ENCODE results near the gene EPHA7.

The EPHA7 gene

GRCh38 chr6:93322651-93323050, 96.7 kb downstream of the EPHA7 start:
- no peak for DNase-seq

- DNase-seq: no peak
Measured at GRCh38 chr6:93319304-93319703, 100.1 kb downstream of the EPHA7 start.

DNA sequence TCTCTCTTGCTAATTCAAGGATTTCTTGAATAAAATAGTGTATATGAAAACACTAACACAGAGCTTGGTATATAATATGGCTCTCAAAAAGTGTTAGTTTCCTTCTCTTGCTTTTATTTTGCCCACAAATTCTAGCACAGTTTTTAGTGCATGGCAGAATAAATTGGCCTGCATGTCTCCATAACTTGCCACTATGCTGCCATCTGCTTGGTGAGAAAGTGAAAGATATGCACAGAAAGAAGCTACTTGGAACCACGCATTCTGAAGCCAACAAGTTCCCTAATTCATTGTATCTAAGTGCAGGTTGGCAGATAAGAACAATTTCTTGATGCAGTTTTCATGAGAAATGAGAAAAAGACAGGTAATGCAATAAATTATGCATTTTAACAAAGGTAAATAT, 101.2 kb downstream of the EPHA7 start:
- no peak for DNase-seq

GRCh38 chr6:93317592-93317991, 101.8 kb downstream of the EPHA7 start:
- DNase-seq: no peak

- no peak for DNase-seq
Measured at GRCh38 chr6:93307505-93308409, 111.6 kb downstream of the EPHA7 start.

DNA sequence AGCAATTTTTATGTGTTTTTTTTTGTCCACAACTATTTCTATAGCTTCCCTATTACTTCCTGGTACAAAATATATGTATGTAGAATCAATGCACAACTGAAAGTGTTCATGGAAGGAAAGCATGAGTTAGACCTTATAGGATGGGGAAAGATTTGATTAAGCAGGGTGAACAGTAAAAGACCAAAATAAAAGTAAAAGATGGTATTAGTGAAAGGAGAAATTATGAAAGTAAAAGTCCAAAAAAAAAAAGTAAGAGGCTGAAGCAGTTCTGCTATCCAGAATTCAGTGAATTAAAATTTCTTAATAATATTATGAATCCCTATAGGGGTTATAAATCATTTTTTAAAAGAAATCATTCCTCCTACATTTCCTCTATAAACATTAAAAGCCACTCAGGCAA, 114.3 kb downstream of the EPHA7 start:
- no peak for DNase-seq

DNA sequence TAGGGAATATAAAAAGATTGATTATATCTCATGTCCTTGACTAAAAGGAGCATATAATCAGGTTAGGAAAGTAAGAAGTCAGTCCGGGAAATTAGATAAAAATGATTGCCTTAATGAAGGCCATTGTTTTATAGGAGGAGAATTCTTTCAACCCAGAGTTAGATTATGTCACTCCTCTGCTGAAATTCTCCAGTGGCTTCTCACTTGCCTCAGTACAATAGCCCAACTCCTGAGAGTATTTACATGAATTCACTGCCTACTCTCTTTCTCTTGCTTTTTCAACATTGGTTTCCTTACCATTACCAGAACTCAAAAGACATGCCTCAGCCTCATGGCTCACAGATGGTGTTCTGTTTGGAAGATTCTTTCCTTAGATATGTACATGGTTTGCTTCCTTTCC, 114.9 kb downstream of the EPHA7 start:
- no peak for DNase-seq

DNA sequence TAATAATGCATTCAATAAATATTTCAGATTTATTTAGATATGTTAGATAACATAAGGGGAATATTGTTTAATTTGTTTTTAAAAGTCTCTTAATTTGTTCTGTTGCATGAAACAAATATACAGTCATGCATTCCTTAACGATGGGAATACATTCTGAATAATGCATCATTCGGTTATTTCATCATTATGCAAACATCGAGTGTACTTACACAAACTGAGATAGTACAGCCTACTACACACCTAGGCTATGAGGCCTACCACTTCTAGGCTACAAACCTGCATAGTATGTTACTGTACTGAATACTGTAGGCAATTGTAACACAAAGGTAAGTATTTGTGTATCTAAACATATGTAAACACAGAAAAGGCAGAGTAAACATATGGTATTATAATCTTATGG, 118.7 kb downstream of the EPHA7 start:
- no peak for DNase-seq

GRCh38 chr6:93299622-93300021, 119.7 kb downstream of the EPHA7 start:
- no peak for DNase-seq

- no peak for DNase-seq
Measured at GRCh38 chr6:93295631-93296030, 123.7 kb downstream of the EPHA7 start.

DNA sequence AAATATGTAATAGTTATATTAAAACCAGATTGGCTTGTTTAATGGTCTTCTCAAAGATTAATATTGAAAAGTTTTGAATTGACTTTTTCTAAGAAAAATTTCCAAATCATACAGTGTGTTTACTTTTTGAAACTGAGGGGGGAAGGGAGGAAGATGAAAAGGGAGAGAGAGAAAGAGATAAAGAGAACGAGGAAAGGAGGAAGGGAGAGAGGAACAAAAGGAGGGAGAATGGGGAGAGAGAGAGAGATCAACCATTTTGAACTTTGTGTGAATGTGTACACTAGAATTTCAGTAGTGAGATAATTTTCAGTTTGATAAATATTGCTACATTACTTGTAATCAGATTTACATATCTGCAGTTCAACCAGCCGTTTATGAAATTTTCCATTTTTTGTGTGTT, 124.5 kb downstream of the EPHA7 start:
- no peak for DNase-seq

DNA sequence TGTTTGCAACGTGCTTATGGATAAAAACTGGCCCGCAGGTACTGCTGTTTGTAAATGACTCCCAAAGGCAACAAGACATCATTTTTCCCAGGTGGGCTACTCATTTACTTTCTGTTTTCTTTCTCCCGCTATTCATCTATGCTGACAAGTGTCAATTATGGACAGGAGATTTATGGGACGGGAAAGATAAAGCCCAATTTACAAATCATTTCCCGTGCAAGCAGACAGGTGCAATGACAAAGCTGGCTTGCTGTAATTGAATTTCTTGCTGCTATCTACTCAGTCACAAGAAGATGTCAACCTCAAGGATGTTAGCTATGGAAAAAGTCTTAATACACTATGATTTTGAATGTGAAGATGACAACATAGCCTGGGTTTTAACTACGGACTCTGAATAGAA, 125.5 kb downstream of the EPHA7 start:
- DNase-seq: no peak

- no peak for DNase-seq
Measured at GRCh38 chr6:93293460-93293859, 125.9 kb downstream of the EPHA7 start.

- no peak for DNase-seq
Measured at GRCh38 chr6:93282521-93283031, 136.8 kb downstream of the EPHA7 start.

GRCh38 chr6:93278241-93278640, 141.1 kb downstream of the EPHA7 start:
- DNase-seq: no peak

DNA sequence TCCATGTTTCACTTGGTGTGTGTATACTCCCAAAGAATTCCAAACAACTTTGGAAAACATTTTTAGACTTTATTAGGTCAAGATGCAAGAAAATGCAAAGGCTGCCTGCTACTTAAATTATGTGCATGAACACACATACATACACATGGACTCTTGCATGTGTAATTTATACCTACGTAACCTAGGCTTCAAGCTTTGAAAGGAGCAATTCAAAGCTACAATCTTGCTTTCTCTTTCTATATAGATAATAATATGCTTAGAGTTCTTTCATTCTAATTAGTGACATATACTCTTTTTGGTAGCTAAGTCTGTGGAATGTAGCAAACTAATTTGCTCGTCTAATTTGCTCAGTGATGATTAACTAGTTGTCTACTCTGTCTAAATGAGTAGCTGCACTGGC, 146.5 kb downstream of the EPHA7 start:
- DNase-seq: no peak

- DNase-seq: no peak
Measured at GRCh38 chr6:93272211-93272610, 147.1 kb downstream of the EPHA7 start.

- DNase-seq: no peak
Measured at GRCh38 chr6:93266116-93266817, 153.1 kb downstream of the EPHA7 start.

- no peak for DNase-seq
Measured at GRCh38 chr6:93260881-93261280, 158.5 kb downstream of the EPHA7 start.

GRCh38 chr6:93259332-93259731, 160.0 kb downstream of the EPHA7 start:
- DNase-seq: no peak

- DNase-seq: no peak
Measured at GRCh38 chr6:93252930-93253329, 166.4 kb downstream of the EPHA7 start.

DNA sequence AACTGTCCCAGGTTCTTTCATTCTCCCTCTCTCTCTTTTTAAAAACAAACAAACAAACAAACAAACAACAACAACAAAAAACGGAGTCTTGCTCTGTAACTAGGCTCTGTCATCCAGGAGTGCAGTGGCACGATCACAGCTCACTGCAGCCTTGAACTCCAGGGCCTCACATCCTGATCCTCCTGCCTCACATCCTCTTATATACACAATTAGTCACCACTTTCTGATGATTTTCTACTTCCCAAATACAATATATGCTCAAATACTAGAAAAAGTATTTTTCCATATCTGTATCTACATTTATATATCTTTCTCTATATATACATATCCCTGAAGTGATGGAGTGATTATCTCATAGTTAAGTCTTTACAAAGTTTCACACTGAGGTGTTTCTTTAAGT, 170.7 kb downstream of the EPHA7 start:
- no peak for DNase-seq

DNA sequence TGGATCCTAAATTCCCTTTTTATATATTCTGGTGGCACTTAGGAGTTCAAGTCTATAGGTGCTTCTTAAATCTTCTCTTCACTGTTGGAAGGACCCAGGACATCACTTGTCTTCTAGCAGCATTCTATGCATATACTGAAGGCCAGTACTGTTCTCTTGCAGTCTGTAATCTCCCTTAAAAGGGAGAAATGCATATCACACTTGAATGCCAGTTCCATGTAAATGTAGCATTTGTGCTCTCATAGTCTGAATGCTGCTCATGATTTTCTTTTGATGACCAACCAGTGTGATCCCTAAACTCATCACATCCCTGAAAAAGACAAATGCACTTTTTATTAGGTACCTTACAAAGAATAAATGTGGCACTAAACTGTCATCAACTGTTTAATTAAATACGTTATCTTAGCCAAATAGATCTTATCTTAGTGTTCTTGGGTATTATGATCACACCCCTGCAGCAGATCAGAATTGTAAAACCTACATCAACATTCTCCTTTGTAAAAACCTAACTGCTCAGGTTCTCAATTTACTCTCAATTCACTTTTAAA, 176.1 kb downstream of the EPHA7 start:
- DNase-seq: no peak

DNA sequence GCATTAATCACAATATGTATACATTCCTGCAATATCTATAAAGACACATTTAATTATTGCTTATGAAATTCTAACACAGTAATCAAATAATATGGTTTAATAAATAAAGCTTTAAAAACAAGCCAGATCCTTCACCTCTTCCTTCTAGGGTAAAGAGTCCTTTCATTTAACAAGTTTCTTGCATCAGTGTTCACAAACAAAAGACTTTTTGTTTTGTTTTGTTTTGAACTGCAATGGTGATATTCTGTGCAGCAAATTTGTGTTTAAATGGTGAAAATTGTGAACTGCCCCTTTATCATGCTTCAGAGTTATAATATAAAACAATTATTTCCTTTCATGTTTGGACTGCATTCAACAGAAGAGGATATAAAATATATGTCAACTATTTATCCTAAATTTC, 177.3 kb downstream of the EPHA7 start:
- no peak for DNase-seq

All from CD4-positive, alpha-beta T cell treated with Interferon gamma for 1 hour (primary cell).